PFSK-1 (cell line): ENCODE data around the gene C2orf81.

Experiments
- FOXP2 ChIP-seq: optimal IDR thresholded peaks from 2 replicates; pipeline ENCODE3; 2011; ENCODE audit warnings: borderline replicate concordance, control low read depth, inconsistent platforms; ENCODE audit not compliant: insufficient read depth; ENCODE audit errors: extremely low read length, extremely low read depth
- POLR2AphosphoS5 ChIP-seq: IDR thresholded peaks from 2 replicates; pipeline ENCODE4 v1.6.1; 2012; ENCODE audit warnings: low read depth, mild to moderate bottlenecking, control low read depth, low read length, moderate library complexity
- REST ChIP-seq, 2 experiments: IDR thresholded peaks; 2 replicates each; pipeline versions ENCODE4 v1.6.1 to v1.8.0; 2011 to 2012; ENCODE audit warnings: low read depth in 2 of 2, low read length in 2 of 2, control low read depth in 1 of 2, inconsistent platforms in 1 of 2, mild to moderate bottlenecking in 1 of 2, moderate library complexity in 1 of 2; ENCODE audit not compliant: insufficient read depth in 1 of 2
- SIN3A ChIP-seq: IDR thresholded peaks from 2 replicates; pipeline ENCODE4 v1.6.1; 2012; ENCODE audit warnings: mild to moderate bottlenecking, low read length, moderate library complexity, borderline replicate concordance; ENCODE audit not compliant: insufficient read depth
- TAF1 ChIP-seq: IDR thresholded peaks from 2 replicates; pipeline ENCODE4 v1.6.1; 2012; ENCODE audit warnings: low read length, control low read depth, borderline replicate concordance; ENCODE audit not compliant: insufficient read depth

The C2orf81 gene

GRCh38 chr2:74413001-74413698, 8.3 kb downstream of the C2orf81 start:
- TF ChIP-seq REST (IDR thresholded peaks at IDR 0.05; ENCODE audit: insufficient read depth in 1 of 2, low read depth in 2 of 2, low read length in 2 of 2): no peak
- TF ChIP-seq TAF1: no peak
- TF ChIP-seq SIN3A: no peak
- TF ChIP-seq POLR2AphosphoS5: no peak
- no peak for TF ChIP-seq FOXP2

GRCh38 chr2:74407682-74408081, 13.7 kb downstream of the C2orf81 start:
- no peak for TF ChIP-seq SIN3A
- TF ChIP-seq REST (IDR thresholded peaks at IDR 0.05; ENCODE audit: insufficient read depth in 1 of 2, low read depth in 2 of 2, low read length in 2 of 2): no peak
- no peak for TF ChIP-seq POLR2AphosphoS5
- TF ChIP-seq TAF1: no peak
- no peak for TF ChIP-seq FOXP2

GRCh38 chr2:74406035-74406434, 15.4 kb downstream of the C2orf81 start:
- no peak for TF ChIP-seq SIN3A
- no peak for TF ChIP-seq TAF1
- TF ChIP-seq REST (IDR thresholded peaks at IDR 0.05; ENCODE audit: insufficient read depth in 1 of 2, low read depth in 2 of 2, low read length in 2 of 2): no peak
- no peak for TF ChIP-seq POLR2AphosphoS5
- TF ChIP-seq FOXP2: no peak

- no peak for TF ChIP-seq TAF1
Measured at GRCh38 chr2:74401891-74402290, 19.5 kb downstream of the C2orf81 start.

GRCh38 chr2:74399785-74400184, 21.6 kb downstream of the C2orf81 start:
- TF ChIP-seq SIN3A (no peak), POLR2AphosphoS5 (no peak), FOXP2 (no peak), REST (IDR thresholded peaks at IDR 0.05; ENCODE audit: insufficient read depth in 1 of 2, low read depth in 2 of 2, low read length in 2 of 2) (no peak), TAF1 (no peak)
